ENCODE data around the gene GPR107.

Gene GPR107

DNA sequence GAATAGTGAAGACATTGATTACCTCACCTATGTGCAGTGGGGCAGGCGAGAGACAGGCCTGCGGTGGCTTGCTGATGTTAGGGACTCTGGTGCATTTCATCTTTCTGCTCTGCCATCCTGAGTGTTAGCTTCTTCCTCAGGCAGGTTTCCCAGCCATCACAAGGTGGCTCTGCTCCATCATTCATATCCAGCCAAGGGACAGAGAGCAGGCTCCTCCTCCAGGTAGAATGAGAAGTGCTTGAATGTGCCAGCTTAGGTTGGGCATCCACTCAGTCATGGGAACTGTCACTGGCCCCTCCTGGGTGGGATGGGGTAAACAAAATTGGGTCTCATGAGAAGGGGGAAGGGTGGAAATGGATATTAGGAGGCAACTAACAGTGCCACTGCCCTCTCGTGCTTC lies 24.8 kb downstream of the GPR107 start:
- TF ChIP-seq, protein P1, sequence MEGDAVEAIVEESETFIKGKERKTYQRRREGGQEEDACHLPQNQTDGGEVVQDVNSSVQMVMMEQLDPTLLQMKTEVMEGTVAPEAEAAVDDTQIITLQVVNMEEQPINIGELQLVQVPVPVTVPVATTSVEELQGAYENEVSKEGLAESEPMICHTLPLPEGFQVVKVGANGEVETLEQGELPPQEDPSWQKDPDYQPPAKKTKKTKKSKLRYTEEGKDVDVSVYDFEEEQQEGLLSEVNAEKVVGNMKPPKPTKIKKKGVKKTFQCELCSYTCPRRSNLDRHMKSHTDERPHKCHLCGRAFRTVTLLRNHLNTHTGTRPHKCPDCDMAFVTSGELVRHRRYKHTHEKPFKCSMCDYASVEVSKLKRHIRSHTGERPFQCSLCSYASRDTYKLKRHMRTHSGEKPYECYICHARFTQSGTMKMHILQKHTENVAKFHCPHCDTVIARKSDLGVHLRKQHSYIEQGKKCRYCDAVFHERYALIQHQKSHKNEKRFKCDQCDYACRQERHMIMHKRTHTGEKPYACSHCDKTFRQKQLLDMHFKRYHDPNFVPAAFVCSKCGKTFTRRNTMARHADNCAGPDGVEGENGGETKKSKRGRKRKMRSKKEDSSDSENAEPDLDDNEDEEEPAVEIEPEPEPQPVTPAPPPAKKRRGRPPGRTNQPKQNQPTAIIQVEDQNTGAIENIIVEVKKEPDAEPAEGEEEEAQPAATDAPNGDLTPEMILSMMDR (IDR thresholded peaks at IDR 0.05) = no peak

GRCh38 chr9:130084337-130084736 lies 30.6 kb downstream of the GPR107 start:
- TF ChIP-seq, protein P1 (IDR thresholded peaks at IDR 0.05) = no peak

DNA sequence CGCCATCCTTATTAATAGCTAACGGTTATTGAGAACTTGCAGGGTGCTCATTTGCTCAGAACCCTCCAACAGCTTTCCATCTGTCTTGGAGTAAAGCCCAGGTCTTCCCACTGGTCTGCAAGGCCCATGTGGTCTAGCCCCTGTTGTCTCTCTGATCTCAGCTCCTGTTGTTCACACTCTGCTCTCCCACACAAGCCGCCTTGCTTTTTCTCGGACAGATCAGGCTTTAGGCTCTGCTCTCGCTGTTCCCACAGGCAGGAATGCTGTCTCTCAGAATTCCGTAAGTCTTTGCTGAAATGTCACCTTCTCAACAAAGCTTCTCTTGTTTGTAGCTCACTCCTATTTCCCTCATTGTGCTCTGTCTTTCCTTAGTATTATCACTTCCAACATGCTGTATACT lies 34.3 kb downstream of the GPR107 start:
- TF ChIP-seq, protein P1 (IDR thresholded peaks at IDR 0.05) = no peak

DNA sequence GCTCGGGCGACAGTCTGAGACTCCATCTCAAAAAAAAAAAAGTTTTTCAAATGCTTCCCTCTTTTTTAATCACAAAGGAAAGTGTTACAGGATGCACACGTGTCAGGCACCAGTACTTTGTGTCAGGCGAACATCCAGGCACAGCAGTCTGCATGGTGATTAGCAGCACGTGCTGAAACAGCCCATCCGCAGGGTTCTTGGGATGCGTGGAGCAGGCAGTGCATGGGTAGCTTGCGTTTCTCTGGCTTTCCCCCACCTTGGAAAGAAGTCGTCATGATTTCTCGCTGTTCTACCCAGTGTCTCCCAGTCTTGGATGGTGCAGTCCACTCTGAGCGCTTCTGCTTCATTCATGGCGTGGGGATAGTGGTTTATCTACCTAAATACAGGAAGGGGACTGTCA lies 35.4 kb downstream of the GPR107 start:
- TF ChIP-seq, protein P1 (IDR thresholded peaks at IDR 0.05) = no peak

DNA sequence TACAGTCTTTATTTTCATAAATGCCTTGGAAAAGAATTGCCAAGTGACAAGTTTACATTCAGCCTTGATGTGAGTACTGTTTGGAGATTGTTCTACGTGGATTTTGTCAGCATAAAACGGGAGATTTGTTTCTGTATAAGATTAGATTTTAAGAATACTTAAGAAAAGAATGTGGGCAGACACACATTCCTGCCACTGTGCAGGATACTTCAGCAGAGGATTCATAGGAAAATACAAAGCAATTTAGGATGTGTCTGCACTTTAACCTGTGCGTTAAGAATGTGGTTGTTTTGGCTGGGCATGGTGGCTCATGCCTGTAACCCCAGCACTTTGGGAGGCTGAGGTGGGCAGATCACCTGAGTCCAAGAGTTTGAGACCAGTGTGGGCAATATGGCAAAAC lies 37.2 kb downstream of the GPR107 start:
- TF ChIP-seq, protein P1 (IDR thresholded peaks at IDR 0.05) = no peak

GRCh38 chr9:130092910-130093309 lies 39.2 kb downstream of the GPR107 start:
- TF ChIP-seq, protein P1 (IDR thresholded peaks at IDR 0.05) = no peak

DNA sequence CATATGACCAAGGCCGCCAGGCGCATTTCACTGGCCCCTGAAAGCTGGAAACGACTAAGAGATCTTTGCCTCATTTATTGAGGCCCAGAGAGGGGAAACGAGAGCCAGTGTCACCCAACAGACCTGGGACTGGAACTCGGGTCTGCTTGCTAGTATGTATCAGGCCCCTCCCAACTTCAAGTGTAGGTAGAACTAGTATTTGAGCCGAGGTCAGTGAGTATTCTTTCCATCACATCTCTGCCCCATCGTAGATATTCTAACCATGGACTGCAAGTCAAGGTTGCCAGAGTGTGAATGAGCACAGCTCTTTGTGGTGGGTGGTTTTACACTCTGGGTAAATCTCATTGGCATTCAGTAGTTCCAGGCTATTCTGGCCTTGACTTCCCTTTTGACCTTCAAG lies 42.2 kb downstream of the GPR107 start:
- TF ChIP-seq, protein P1 (IDR thresholded peaks at IDR 0.05) = no peak

DNA sequence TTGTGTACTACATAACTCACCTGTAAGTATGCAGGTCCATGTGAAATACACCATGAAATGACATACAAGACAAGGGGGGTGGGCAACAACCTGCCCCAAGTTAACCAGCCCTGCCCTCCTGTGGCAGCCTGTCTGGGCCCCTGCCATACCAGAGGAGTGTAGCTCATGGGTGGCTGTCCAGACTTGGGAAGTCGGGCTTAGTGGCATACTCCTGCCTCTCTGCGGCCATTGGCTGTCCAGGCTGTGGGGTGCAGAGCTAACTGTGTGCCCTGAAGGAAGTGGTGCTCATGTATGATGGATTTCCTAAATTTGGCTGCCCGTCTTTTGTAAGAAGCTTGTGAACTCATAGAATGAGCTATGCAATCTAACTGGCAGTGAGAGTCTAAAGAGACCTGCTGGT lies 47.0 kb downstream of the GPR107 start:
- TF ChIP-seq, protein P1 (IDR thresholded peaks at IDR 0.05) = no peak

Measured in LNCAP (cell line).